GM13977 (cell line): ENCODE results near the gene FLOT1.

Experiments used
- DNase-seq: peaks from one replicate; pipeline ENCODE4 v3.0.0; 2012; ENCODE audit warnings: low spot score
- CTCF ChIP-seq: IDR thresholded peaks from 2 replicates; pipeline ENCODE4 v1.5.1; 2012; ENCODE audit warnings: mild to moderate bottlenecking, control low read depth; ENCODE audit not compliant: insufficient read depth; ENCODE audit errors: extremely low read depth, missing control alignments
- in situ Hi-C: fragments of 300-500 bp; cut with MboI; formaldehyde crosslinking; loops from one replicate; pipeline ENCODE4 v1.12.0; 2022; ENCODE audit warnings: low sequenced_read_pairs, low pct_unique_long_range_greater_than_20kb, mixed read lengths, inconsistent platforms; ENCODE audit not compliant: unreplicated experiment

FLOT1 gene

GRCh38 chr6:30747902-30748769 lies 5.6 kb upstream of the FLOT1 start:
- in situ Hi-C loops, result loop anchor here (10.0 kb wide), 1 partner anchor 67 kb away; no protein-coding TSS in a partner anchor
- no peak for DNase-seq
- TF ChIP-seq CTCF, result no peak

GRCh38 chr6:30747300-30747687 lies 4.8 kb upstream of the FLOT1 start:
- no peak for DNase-seq
- no peak for TF ChIP-seq CTCF
- in situ Hi-C loops, result loop anchor here (10.0 kb wide), 1 partner anchor 68 kb away; no protein-coding TSS in a partner anchor

DNA sequence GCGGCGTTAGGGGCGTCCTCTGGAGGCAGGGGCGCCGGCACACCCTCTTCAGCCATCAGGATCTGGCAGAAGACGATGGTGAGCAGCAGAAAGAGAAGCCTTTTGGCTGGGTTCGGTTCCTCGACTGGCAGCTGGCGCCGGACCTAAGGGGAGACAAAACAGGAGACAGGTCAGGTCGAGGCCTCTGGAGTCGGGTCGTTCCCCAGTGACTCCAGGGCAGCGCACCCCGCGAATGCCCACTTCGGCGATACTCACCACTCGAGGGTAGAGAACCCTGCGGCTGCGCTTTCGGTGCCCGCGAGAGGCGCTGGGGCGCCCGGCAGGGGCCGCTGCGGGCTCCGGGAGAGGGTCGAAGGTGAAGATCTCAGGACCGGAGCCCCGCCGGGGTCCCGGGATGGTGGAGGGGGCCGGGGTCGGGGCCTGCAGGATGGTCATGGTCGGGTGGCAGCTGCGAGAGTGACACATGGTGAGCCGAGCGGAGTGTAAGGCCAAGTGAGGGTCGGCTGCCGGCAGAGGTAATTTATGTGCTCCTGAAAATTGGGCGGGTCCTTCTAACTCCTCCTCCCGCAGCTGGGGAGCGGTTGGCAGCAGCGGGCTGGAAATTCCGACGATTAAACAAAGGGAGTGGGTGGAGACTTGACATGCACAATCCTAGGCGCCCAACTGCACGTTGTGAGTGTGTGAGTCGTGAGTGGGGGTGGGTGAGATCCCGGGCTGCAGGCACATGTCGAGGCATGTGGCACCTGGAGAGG lies 1.7 kb upstream of the FLOT1 start, which contains the start of gene IER3:
Gene IER3, minus strand, starts transcription at position 494 of the 752 bp plus-strand sequence. Its CDS starts 29 bp downstream, at position 465.
- in situ Hi-C loops, result loop anchor here (10.0 kb wide), 1 partner anchor 71 kb away; no protein-coding TSS in a partner anchor
- peak; percentile 81 for DNase-seq
- peak; percentile 71 for TF ChIP-seq CTCF

GRCh38 chr6:30743099-30744053 lies 889 bp upstream of the FLOT1 start:
- in situ Hi-C loops, result loop anchor here (10.0 kb wide), 1 partner anchor 71 kb away; no protein-coding TSS in a partner anchor
- TF ChIP-seq CTCF, result no peak
- peak; percentile 45 for DNase-seq

DNA sequence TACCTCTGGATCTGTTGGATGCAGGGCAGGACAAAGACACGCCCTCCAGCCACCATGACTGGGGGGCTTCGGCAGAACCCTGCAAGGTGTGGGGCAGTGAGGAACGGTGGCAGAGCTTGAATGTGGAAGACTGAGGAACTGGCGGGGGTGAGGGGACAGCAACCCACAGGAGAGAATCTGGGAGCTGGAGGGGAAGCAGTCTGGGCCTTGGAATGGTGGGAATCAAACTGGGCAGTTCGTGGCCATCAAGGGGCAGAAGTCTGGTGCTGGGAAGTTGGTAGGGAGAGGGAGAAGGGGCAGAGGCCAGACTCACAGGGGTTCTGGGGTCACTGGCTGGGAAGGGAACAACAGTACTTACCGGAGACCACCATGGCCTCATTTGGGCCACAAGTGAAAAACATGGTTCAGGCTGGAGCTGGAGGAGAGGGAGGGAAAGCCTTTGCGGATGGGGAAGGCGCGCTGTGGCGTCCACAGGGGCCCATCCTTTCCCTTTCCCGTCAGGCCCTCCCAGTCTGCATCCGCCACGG lies 635 bp downstream of the FLOT1 start:
- DNase-seq, result no peak
- in situ Hi-C loops, result loop anchor here (10.0 kb wide), 1 partner anchor 73 kb away; no protein-coding TSS in a partner anchor
- TF ChIP-seq CTCF, result no peak
